ENCODE results near the gene MFAP3L.

MFAP3L gene

GRCh38 chr4:170007113-170007512 lies 19.1 kb downstream of the MFAP3L start:
- Mint-ChIP-seq H3K4me3 (no peak overlapping the region), H3K27ac (no peak overlapping the region), H3K27me3 (peaks cover 10% of the 10 kb centered on the region), H3K36me3 (no peaks in the 10 kb centered on the region), H3K9me3 (no peaks in the 10 kb centered on the region), H3K4me1 (peaks cover 12% of the 10 kb centered on the region)
- no peak for ATAC-seq

DNA sequence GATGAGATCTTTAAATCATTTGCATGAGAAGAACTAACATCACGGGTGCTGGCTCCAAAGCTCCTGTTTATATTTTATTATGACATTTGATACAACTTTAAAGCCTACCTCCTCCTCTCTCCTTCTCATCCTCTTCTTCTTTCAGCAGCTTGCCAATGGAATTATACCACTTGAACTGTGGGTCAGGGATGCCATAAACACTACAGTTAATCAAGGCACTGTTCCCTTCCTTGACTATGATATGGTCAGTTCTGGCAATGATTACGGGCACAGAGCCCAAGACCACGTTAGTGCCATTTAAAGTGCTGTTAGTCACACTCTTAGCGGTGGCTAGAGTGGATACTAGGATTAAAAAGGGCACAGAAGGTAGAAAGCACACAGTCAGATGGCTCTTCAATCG lies 20.7 kb downstream of the MFAP3L start:
- no peak overlapping the region for H3K4me3 Mint-ChIP-seq
- no peaks in the 10 kb centered on the region for H3K36me3 Mint-ChIP-seq
- no peak for ATAC-seq
- peaks cover 12% of the 10 kb centered on the region for H3K4me1 Mint-ChIP-seq
- H3K9me3 Mint-ChIP-seq, result no peaks in the 10 kb centered on the region
- H3K27me3 Mint-ChIP-seq, result peaks cover 10% of the 10 kb centered on the region
- no peak overlapping the region for H3K27ac Mint-ChIP-seq

- ATAC-seq, result no peak
- peaks cover 12% of the 10 kb centered on the region for H3K4me1 Mint-ChIP-seq
- H3K36me3 Mint-ChIP-seq, result no peaks in the 10 kb centered on the region
- peaks cover 10% of the 10 kb centered on the region for H3K27me3 Mint-ChIP-seq
- no peak overlapping the region for H3K27ac Mint-ChIP-seq
- no peaks in the 10 kb centered on the region for H3K9me3 Mint-ChIP-seq
- no peak overlapping the region for H3K4me3 Mint-ChIP-seq
Measured at GRCh38 chr4:170004651-170005295, 21.4 kb downstream of the MFAP3L start.

DNA sequence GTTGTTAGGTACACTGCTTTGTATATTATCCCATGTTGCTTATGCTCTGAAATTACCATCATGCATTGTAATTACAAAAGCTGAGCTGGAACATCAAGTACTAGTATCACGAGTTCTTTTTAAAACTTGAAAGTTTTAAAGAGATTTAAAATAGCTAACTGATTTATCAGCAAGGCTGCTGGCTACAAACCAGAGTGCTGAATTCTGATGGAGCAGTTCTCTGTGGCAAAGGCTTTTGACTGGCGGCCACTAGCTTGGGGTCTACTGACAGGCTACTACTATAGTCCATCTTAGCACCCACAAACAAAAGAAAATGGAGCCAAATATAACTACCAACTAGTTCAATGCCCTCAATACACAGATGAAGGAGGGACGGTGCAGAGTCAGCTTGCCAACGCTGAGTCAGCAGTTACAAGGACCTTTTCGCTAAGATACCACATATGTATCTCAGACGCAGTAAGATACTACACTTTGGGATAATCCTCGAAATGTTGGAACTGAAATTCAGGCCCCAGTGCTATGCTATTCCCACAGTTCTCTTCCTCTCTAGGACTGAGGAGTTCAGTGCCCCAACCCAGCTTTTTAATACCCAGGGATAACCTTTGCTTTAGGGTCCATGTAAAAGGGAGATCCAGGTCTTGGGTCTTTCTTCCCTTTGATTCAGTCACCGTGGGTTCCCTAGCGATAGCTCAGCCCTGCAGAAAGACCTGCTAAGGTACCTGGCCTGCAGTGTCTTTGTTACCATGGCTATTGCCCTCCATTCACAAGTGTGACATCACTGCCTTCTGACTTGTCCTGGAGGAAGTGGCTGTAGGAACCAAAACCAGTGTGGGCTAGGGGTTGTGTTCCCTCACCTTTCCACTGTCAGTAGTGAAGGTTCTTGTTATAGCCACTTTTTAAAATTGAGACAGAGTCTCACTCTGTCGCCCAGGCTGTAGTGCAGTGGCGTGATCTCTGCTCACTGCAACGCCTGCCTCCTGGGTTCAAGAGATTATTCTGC lies 22.8 kb downstream of the MFAP3L start:
- H3K4me3 Mint-ChIP-seq, result no peak overlapping the region
- no peak overlapping the region for H3K27ac Mint-ChIP-seq
- ATAC-seq, result peak; percentile 78
- peaks cover 10% of the 10 kb centered on the region for H3K27me3 Mint-ChIP-seq
- H3K4me1 Mint-ChIP-seq, result peaks cover 9% of the 10 kb centered on the region
- no peaks in the 10 kb centered on the region for H3K36me3 Mint-ChIP-seq
- H3K9me3 Mint-ChIP-seq, result no peaks in the 10 kb centered on the region

DNA sequence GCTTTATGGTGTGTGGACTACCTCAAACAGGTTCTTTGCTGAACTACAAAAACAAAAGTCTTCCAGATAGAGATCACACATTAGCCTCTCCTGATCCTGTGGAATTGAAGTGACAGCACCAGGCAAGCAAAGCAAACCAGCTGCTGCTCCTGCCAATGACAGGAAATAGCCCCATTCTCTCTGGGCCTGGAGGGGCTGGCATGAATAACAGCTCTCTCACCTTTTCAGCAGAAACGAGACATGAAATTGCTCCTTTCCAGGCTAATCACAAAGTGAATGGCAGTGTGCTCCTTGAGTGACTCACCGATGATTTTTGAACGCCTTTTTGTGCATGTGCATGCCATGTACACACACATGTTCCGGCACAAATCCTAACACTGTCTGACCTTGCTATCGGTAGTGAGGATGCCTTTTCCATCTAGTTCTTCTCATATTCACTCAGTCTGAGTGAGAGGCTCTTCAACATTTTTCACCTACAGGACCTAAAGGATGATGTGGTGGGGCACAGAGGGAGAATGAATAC lies 24.4 kb downstream of the MFAP3L start:
- no peak for ATAC-seq
- Mint-ChIP-seq H3K27ac (no peak overlapping the region), H3K36me3 (no peaks in the 10 kb centered on the region), H3K27me3 (peaks cover 9% of the 10 kb centered on the region), H3K4me3 (no peak overlapping the region), H3K4me1 (no peaks in the 10 kb centered on the region), H3K9me3 (no peaks in the 10 kb centered on the region)

- ATAC-seq, result no peak
- no peak overlapping the region for H3K27ac Mint-ChIP-seq
- H3K36me3 Mint-ChIP-seq, result no peaks in the 10 kb centered on the region
- H3K4me1 Mint-ChIP-seq, result no peaks in the 10 kb centered on the region
- H3K4me3 Mint-ChIP-seq, result no peak overlapping the region
- no peaks in the 10 kb centered on the region for H3K9me3 Mint-ChIP-seq
- H3K27me3 Mint-ChIP-seq, result peaks cover 9% of the 10 kb centered on the region
Measured at GRCh38 chr4:170001011-170001744, 25.0 kb downstream of the MFAP3L start.

DNA sequence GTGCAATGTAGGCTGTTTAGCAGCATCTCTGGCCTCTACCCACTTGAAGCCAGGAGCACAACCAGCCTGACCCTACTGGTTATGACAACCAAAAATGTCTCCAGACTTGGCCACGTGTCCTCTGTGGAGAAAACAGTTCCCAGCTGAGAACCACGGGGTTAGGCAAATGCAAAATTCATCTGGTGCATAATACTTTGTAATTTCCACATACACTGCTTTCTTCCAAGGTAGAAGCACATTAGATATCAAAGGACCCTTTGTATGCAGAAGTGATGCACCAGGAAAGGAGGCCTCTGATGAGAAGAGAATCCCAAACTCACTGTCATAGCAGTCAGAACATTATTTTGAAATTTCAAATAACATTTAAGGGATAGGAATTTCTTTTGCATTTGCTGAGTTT lies 26.3 kb downstream of the MFAP3L start:
- no peaks in the 10 kb centered on the region for H3K4me1 Mint-ChIP-seq
- no peak overlapping the region for H3K27ac Mint-ChIP-seq
- no peaks in the 10 kb centered on the region for H3K36me3 Mint-ChIP-seq
- H3K9me3 Mint-ChIP-seq, result no peaks in the 10 kb centered on the region
- no peak for ATAC-seq
- H3K27me3 Mint-ChIP-seq, result peaks cover 12% of the 10 kb centered on the region
- no peak overlapping the region for H3K4me3 Mint-ChIP-seq

DNA sequence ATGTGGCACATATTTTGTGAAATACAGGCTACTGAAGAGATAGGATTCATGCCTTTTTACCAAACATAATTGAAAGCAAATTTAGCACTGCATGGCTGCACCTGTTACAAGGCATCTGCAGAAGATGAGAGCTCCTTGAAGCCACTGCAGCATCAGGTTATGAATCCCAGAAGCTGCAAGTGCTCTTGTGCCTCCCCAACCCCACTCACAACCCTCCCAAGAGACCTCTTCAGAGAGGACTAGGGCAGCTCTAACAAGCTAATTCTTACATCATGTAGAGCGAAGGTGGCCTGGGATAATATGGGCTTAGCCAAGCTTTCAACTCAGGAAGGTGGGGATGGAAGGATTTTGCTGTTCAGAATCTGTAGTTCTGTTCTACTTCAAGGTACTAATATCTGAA lies 27.2 kb downstream of the MFAP3L start:
- Mint-ChIP-seq H3K4me1 (no peaks in the 10 kb centered on the region), H3K27me3 (peaks cover 12% of the 10 kb centered on the region), H3K27ac (no peak overlapping the region), H3K9me3 (no peaks in the 10 kb centered on the region), H3K36me3 (no peaks in the 10 kb centered on the region), H3K4me3 (no peak overlapping the region)
- ATAC-seq, result no peak

- H3K27me3 Mint-ChIP-seq, result peaks cover 12% of the 10 kb centered on the region
- no peaks in the 10 kb centered on the region for H3K4me1 Mint-ChIP-seq
- H3K27ac Mint-ChIP-seq, result no peak overlapping the region
- H3K9me3 Mint-ChIP-seq, result peaks cover 4% of the 10 kb centered on the region
- no peak overlapping the region for H3K4me3 Mint-ChIP-seq
- no peaks in the 10 kb centered on the region for H3K36me3 Mint-ChIP-seq
- no peak for ATAC-seq
Measured at GRCh38 chr4:169996379-169997240, 29.6 kb downstream of the MFAP3L start.

DNA sequence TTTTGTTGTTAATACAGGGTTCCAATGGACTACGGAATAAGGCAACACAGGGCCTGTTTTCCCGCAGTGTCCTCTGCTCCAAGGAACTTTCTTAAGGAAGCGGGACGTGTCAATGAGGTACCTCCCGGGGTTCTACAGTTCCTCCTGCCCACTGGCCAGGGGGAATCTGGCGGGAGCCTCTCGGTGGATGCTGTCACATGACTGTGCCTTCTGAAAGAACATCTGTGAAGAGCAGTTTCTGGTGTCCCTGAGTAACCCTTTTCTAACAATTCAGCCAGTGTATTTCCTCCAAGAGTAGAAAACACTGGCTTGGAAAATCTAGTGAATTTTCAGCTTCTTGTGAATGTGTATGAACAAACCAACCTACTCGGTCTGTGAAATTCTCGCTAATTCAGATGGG lies 32.7 kb downstream of the MFAP3L start:
- Mint-ChIP-seq H3K27ac (no peak overlapping the region), H3K9me3 (peaks cover 4% of the 10 kb centered on the region), H3K36me3 (no peaks in the 10 kb centered on the region), H3K4me3 (no peak overlapping the region), H3K27me3 (peaks cover 12% of the 10 kb centered on the region), H3K4me1 (no peaks in the 10 kb centered on the region)
- no peak for ATAC-seq

DNA sequence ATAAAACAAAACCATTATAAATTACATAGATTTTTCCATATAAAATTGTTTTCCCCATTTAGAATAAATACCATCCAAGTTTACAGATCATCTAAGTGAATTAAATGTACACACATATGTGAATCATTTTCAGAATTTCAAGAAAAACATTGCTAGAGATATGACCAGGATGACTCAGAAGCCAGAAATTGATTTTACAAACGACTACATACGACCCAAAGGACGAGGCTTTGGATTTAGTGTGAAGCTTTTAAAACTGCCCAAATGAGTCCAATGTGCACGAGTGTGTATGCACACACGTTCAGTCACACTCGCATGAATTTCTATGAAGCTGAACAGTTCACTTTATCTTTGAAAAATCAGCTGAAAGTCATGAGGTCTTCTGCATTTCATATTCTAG lies 37.9 kb downstream of the MFAP3L start:
- no peak for ATAC-seq
- H3K4me1 Mint-ChIP-seq, result no peaks in the 10 kb centered on the region
- no peak overlapping the region for H3K4me3 Mint-ChIP-seq
- H3K36me3 Mint-ChIP-seq, result no peaks in the 10 kb centered on the region
- peaks cover 9% of the 10 kb centered on the region for H3K27me3 Mint-ChIP-seq
- no peak overlapping the region for H3K27ac Mint-ChIP-seq
- peaks cover 4% of the 10 kb centered on the region for H3K9me3 Mint-ChIP-seq

DNA sequence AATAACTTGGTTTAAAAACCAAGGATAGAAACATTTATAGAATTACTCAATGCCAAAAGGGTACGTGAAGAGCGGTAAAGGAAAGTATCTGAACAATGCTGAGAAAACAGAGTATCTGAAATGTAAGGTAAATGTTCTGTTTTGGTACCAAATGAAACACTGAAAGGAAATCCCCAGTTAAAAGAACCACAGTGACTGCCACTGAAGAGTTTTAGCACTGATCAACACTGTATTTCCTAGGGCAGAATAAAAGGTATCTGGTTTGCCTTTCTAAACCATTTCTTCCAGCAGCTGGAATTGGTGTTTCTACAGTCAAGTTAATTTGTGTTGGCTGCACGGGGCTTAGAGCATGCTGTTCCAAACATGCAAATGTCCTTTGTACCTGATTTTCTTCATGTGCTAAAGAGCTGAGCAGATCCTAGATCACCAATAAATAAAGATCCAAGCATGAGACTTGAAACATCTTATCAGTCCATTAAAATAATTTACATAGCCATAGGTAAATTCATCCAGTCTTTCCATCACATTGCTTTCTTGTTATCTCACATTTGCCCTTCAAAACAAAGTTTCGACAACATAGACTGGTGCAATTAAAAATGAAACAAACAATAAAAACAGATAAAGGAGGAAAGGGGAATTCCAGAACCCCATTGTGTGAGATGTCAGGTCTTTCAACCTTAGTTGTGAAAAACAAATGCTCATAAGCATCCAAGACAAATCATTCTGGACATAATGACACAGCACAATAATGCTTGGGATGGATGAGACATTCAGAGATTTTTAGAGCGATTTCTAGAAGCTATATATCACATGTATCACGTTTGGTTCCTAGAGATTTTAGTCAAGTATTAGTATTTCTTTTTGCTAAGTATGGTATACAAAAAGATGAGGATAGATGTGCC lies 38.6 kb downstream of the MFAP3L start:
- no peaks in the 10 kb centered on the region for H3K4me1 Mint-ChIP-seq
- H3K4me3 Mint-ChIP-seq, result no peak overlapping the region
- H3K9me3 Mint-ChIP-seq, result peaks cover 4% of the 10 kb centered on the region
- H3K36me3 Mint-ChIP-seq, result no peaks in the 10 kb centered on the region
- no peak for ATAC-seq
- H3K27ac Mint-ChIP-seq, result no peak overlapping the region
- H3K27me3 Mint-ChIP-seq, result peaks cover 9% of the 10 kb centered on the region

GRCh38 chr4:169986369-169986768 lies 39.8 kb downstream of the MFAP3L start:
- Mint-ChIP-seq H3K27me3 (peaks cover 9% of the 10 kb centered on the region), H3K4me1 (no peaks in the 10 kb centered on the region), H3K36me3 (no peaks in the 10 kb centered on the region), H3K4me3 (no peak overlapping the region), H3K9me3 (no peaks in the 10 kb centered on the region), H3K27ac (no peak overlapping the region)
- ATAC-seq, result no peak

- no peak for ATAC-seq
- H3K27me3 Mint-ChIP-seq, result peaks cover 9% of the 10 kb centered on the region
- no peaks in the 10 kb centered on the region for H3K36me3 Mint-ChIP-seq
- no peak overlapping the region for H3K27ac Mint-ChIP-seq
- no peaks in the 10 kb centered on the region for H3K9me3 Mint-ChIP-seq
- H3K4me1 Mint-ChIP-seq, result no peaks in the 10 kb centered on the region
- H3K4me3 Mint-ChIP-seq, result no peak overlapping the region
Measured at GRCh38 chr4:169985881-169986280, 40.3 kb downstream of the MFAP3L start.

Measured in stimulated activated memory B cell treated with anti-CD40 and anti-IgM and Interleukin-4, amounts not matched to agents 10 μg/mL and 1 μg/mL and 100 μg/mL, for 72 hours (primary cell).